Measurements from ENCODE around the gene SLC18B1. TPM values are rescaled to one million over a fixed set of nuclear protein-coding genes. Genes with fewer than 3 reads are reported as not detected.
A peak's percentile ranks its signal among the peaks of the same experiment; 100 is the strongest.

The SLC18B1 gene
- total and polyA plus RNA-seq, 2 of the 13 experiments (the other 11 are each of a cell fraction or from before 2014, with no cell fraction given): 11.4 to 13.8 TPM

DNA sequence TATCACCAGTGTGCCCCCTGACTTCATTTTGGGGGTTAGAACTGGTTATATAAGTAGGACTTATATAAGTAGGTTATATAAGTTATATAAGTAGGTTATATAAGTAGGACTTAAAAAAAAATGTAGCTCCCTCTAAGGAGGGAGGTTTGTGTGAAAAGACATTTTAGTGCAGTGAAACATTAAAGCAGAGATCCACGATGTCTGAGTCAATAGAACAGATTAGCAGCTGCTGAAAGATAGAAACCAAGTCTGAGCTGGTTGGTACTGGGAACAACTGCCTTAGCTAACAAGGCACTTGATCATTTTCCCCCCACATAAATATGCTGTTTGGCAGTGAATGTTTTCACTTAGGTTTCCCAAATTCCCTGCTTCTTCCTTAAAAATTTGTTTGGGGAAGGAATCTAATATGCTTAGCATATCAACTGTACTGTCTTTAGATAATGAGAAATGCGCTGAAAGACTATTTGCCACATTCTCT, 13.9 kb upstream of the SLC18B1 start (continued):
- TF ChIP-seq NFIC (IDR thresholded peaks at IDR 0.05; ENCODE audit: low read length) (peak; percentile 21; the same call in 1 of the 2 replicates), PPARG (CRISPR knock-in tag; conservative IDR thresholded peaks at IDR 0.05) (0 out of 2 replicates have a peak, but pooled peaks have one; percentile 32), GABPB1 (CRISPR knock-in tag; IDR thresholded peaks at IDR 0.05) (0 out of 2 replicates have a peak, but pooled peaks have one; percentile 5), ZNF567 (CRISPR knock-in tag; IDR thresholded peaks at IDR 0.05; ENCODE audit: borderline replicate concordance) (0 out of 2 replicates have a peak, but pooled peaks have one; percentile 30), HOXD1 (CRISPR knock-in tag; IDR thresholded peaks at IDR 0.05) (no peak), ZFP82 (CRISPR knock-in tag; IDR thresholded peaks at IDR 0.05; ENCODE audit: borderline replicate concordance) (no peak), ZNF160 (CRISPR knock-in tag; IDR thresholded peaks at IDR 0.05) (0 out of 2 replicates have a peak, but pooled peaks have one; percentile 53), ZNF337 (CRISPR knock-in tag; IDR thresholded peaks at IDR 0.05; ENCODE audit: borderline replicate concordance, low read depth) (no peak), ZNF10 (CRISPR knock-in tag; IDR thresholded peaks at IDR 0.05; ENCODE audit: borderline replicate concordance, low read depth) (no peak), ZNF333 (CRISPR knock-in tag; IDR thresholded peaks at IDR 0.05; ENCODE audit: borderline replicate concordance) (no peak), ZNF776 (CRISPR knock-in tag; IDR thresholded peaks at IDR 0.05) (no peak)
- TF ChIP-seq, protein P1, sequence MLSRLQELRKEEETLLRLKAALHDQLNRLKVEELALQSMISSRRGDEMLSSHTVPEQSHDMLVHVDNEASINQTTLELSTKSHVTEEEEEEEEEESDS (CRISPR knock-in tag; IDR thresholded peaks at IDR 0.05; ENCODE audit: borderline replicate concordance): no peak

DNA sequence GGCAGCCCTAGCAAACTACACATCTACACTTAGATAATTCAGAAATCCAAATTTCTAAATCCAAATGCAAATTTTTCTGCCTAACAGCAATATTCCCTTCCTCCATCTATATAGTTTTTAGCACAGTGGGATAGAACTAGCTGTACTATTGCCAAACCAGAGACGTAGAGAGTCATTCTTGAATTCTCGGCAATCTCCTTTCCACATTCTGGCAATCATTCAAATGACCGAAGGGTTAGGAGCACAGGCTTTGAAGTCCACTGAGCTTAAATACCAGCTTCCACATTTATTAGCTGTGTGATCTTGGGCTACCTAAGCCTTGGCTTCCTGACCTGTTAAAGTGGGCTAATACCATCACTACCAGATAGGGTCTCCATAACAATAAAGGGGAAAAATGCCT, 12.8 kb upstream of the SLC18B1 start:
- no peaks in the 10 kb centered on the region for H3K9me3 ChIP-seq (ENCODE audit: low read length)
- peaks cover 22% of the 10 kb centered on the region for H3K4me1 ChIP-seq (ENCODE audit: insufficient read depth, low read length)
- DNase-seq (ENCODE audit: low spot score) (peak; percentile 12), ATAC-seq (no peak), FAIRE-seq (no peak)
- POLR2A ChIA-PET: interaction anchor here (0.7 to 9.0 kb wide), 3 partner anchors 11 to 316 kb away, joined by 3 to 96 read pairs (median 3); partner anchors contain the start of gene SLC18B1
- H3K9ac ChIP-seq (ENCODE audit: insufficient read depth, low read depth, low read length): no peak overlapping the region
- no peak overlapping the region for H3K27ac ChIP-seq (ENCODE audit: extremely low read length, insufficient read depth, low read length)
- H3K27me3 ChIP-seq (ENCODE audit: control insufficient read depth in 1 of 2, insufficient read depth in 2 of 2, low read length in 2 of 2): no peaks in the 10 kb centered on the region; a peak in 2 of 5 replicates
- 63% methylated on average over 3 of the region's 3 CpGs for WGBS (ENCODE audit: low lambda C conversion rate)
- CTCF ChIA-PET (ENCODE audit: low intra/inter-chr PET ratio, low total read pairs): no interaction called here
- peaks cover 19% of the 10 kb centered on the region for H3K79me2 ChIP-seq (ENCODE audit: insufficient read depth, low read length)
- H3K4me3 ChIP-seq (replicated peaks in 1 of 3; ENCODE audit: insufficient read depth in 1 of 3, low read depth in 2 of 3, low read length in 3 of 3): no peak overlapping the region
- peaks cover 18% of the 10 kb centered on the region for H4K20me1 ChIP-seq (ENCODE audit: insufficient read depth, low read length)
- no peak for TF ChIP-seq AGO2 (optimal IDR thresholded peaks at IDR 0.05; ENCODE audit: low read depth, low read length)
- TF ChIP-seq, protein P2, sequence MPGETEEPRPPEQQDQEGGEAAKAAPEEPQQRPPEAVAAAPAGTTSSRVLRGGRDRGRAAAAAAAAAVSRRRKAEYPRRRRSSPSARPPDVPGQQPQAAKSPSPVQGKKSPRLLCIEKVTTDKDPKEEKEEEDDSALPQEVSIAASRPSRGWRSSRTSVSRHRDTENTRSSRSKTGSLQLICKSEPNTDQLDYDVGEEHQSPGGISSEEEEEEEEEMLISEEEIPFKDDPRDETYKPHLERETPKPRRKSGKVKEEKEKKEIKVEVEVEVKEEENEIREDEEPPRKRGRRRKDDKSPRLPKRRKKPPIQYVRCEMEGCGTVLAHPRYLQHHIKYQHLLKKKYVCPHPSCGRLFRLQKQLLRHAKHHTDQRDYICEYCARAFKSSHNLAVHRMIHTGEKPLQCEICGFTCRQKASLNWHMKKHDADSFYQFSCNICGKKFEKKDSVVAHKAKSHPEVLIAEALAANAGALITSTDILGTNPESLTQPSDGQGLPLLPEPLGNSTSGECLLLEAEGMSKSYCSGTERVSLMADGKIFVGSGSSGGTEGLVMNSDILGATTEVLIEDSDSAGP (CRISPR knock-in tag; IDR thresholded peaks at IDR 0.05; ENCODE audit: borderline replicate concordance): no peak
- TF ChIP-seq TBX2 (CRISPR knock-in tag; IDR thresholded peaks at IDR 0.05; ENCODE audit: borderline replicate concordance): no peak
- no peak for TF ChIP-seq ZNF572 (CRISPR knock-in tag; IDR thresholded peaks at IDR 0.05)
- in situ Hi-C loops (cut with HindIII; ENCODE audit: extremely low pct_ligation_motif_present, low pct_unique_long_range_greater_than_20kb) (no loop called here), intact Hi-C loops (cut with micrococcal nuclease; ENCODE audit: unreplicated experiment) (loop anchor here (5.0 to 10.0 kb wide), 2 partner anchors 299 to 856 kb away; partner anchors contain the start of genes CCN2 and STX7)
- 0 out of 2 replicates have a peak overlapping the region, but pooled peaks have one; percentile 13 for H3K4me2 ChIP-seq (ENCODE audit: low read depth, low read length)
- H2AFZ ChIP-seq (ENCODE audit: low read length): no peak overlapping the region
- peaks cover 4 to 15% of the 10 kb centered on the region in 2 experiments for H3K36me3 ChIP-seq (replicated peaks in 1 of 2; ENCODE audit: control insufficient read depth in 1 of 2, insufficient read depth in 2 of 2, low read length in 2 of 2)
- BruUV-seq (replicated peaks): no TSS peak

All from HepG2 (cell line).